ENCODE data around the gene PTPRO.

DNA sequence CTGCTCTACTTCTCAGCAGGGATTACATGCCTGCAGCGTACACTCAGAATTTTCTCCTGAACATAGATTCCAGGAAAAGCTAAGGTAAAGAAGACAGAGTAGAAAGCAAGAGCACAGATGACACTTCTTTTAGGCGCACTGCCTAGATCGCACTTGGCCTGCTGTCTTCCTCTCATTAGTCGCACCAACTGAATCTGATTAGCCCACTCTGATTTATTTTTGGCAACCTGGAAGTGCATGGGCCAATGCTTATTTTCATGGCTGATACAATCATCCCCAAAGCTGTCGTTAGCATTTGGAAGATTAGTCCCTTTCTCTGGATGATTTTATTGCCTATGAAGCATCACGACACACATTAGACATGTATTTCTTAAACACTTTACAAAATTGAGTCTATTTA, 152.5 kb downstream of the PTPRO start:
- TF ChIP-seq POLR2A (IDR thresholded peaks at IDR 0.05) (no peak), POLR2AphosphoS5 (IDR thresholded peaks at IDR 0.05) (no peak)
